Keratinocyte (primary cell): ENCODE results near the gene ART4. TPM values are rescaled to one million over a fixed set of nuclear protein-coding genes. Genes with fewer than 3 reads are reported as not detected.
A peak's percentile ranks its signal among the peaks of the same experiment; 100 is the strongest.

Experiments used
- DNase-seq: peaks from one replicate; pipeline ENCODE4 v3.0.0-alpha.2; 2011; ENCODE audit warnings: low read depth, missing footprints, low spot score
- FAIRE-seq: peaks from 2 replicates; lab custom pipeline; 2011; peaks lifted over from hg19 to GRCh38; lab: Jason Lieb, UNC
- H2AFZ ChIP-seq: 2 replicates; pipeline ENCODE4 v1.6.0; 2012; ENCODE audit warnings: low read length, control low read depth, inconsistent platforms; ENCODE audit not compliant: control insufficient read depth
- H3K27ac ChIP-seq: 2 replicates; pipeline ENCODE4 v1.5.1; 2011; ENCODE audit warnings: low read length; ENCODE audit not compliant: control insufficient read depth, insufficient read depth
- H3K27me3 ChIP-seq: 3 replicates; pipeline ENCODE4 v1.6.0; 2011; ENCODE audit warnings: low read length; ENCODE audit not compliant: control insufficient read depth, insufficient read depth; ENCODE audit errors: extremely low read depth
- H3K36me3 ChIP-seq, 2 experiments: 2 replicates in 1 of 2; 3 replicates in 1 of 2; pipeline ENCODE4 v1.5.1; 2011; ENCODE audit warnings: low read length in 2 of 2, mild to moderate bottlenecking in 1 of 2; ENCODE audit not compliant: control insufficient read depth in 2 of 2, insufficient read depth in 2 of 2; ENCODE audit errors: extremely low read depth in 1 of 2
- H3K4me1 ChIP-seq: 3 replicates; pipeline ENCODE4 v1.5.1; 2011; ENCODE audit warnings: low read length; ENCODE audit not compliant: control insufficient read depth, insufficient read depth; ENCODE audit errors: extremely low read depth
- H3K4me2 ChIP-seq: 3 replicates; pipeline ENCODE4 v1.6.0; 2011; ENCODE audit warnings: low read depth, low read length; ENCODE audit not compliant: control insufficient read depth, insufficient read depth; ENCODE audit errors: extremely low read depth
- H3K4me3 ChIP-seq, 3 experiments: fragments of 200-600 bp in 1 of 3; sonication (generic) in 1 of 3; 2 replicates in 2 of 3; 3 replicates in 1 of 3; pipeline ENCODE4 v1.5.1; 2011 to 2016; ENCODE audit warnings: low read length in 3 of 3, mild to moderate bottlenecking in 3 of 3, control low read depth in 2 of 3, inconsistent platforms in 1 of 3, low read depth in 1 of 3, mixed read lengths in 1 of 3, mixed run types in 1 of 3, moderate library complexity in 1 of 3; ENCODE audit not compliant: control insufficient read depth in 2 of 3, insufficient read depth in 2 of 3; ENCODE audit errors: extremely low read depth in 1 of 3
- H3K79me2 ChIP-seq: 2 replicates; pipeline ENCODE4 v1.6.0; 2012; ENCODE audit warnings: low read length; ENCODE audit not compliant: control insufficient read depth, insufficient read depth
- H3K9ac ChIP-seq: 3 replicates; pipeline ENCODE4 v1.6.0; 2011; ENCODE audit warnings: low read length; ENCODE audit not compliant: control insufficient read depth, insufficient read depth; ENCODE audit errors: extremely low read depth
- H3K9me1 ChIP-seq: 3 replicates; pipeline ENCODE4 v1.6.0; 2011; ENCODE audit warnings: low read length; ENCODE audit not compliant: control insufficient read depth, insufficient read depth; ENCODE audit errors: extremely low read depth
- H3K9me3 ChIP-seq: 2 replicates; pipeline ENCODE4 v1.5.1; 2012; ENCODE audit warnings: low read depth, low read length; ENCODE audit not compliant: control insufficient read depth
- H4K20me1 ChIP-seq: 3 replicates; pipeline ENCODE4 v1.6.0; 2011; ENCODE audit warnings: low read length; ENCODE audit not compliant: control insufficient read depth, insufficient read depth; ENCODE audit errors: extremely low read depth
- EZH2 ChIP-seq: IDR thresholded peaks from one replicate; pipeline ENCODE4 v1.6.1; 2012; ENCODE audit warnings: inconsistent platforms, mild to moderate bottlenecking, low read length, moderate library complexity
- dilution Hi-C: fragments of 300-500 bp; cut with MboI; formaldehyde crosslinking; loops from one replicate; pipeline ENCODE4 v1.7.0; 2020; ENCODE audit warnings: low sequenced_read_pairs; ENCODE audit not compliant: extremely low pct_ligation_motif_present
- polyA plus RNA-seq, 5 experiments: library from polyadenylated mRNA; depleted of rRNA in 3 of 5; stranded (reverse) in 3 of 5; stranded (forward) in 1 of 5; unstranded in 1 of 5; fragments of >200 nt; gene quantifications; 1 replicate in 1 of 5; 2 replicates in 3 of 5; 3 replicates in 1 of 5; pipeline versions ENCODE4 v1.2.1 to v1.2.3, GENCODE V29; 2011 to 2012; ENCODE audit warnings: missing spikeins in 2 of 5, low read depth in 1 of 5, low replicate concordance in 1 of 5
- TF ChIP-seq, protein P1 (sequence below), 3 experiments: IDR thresholded peaks in 1 of 3; conservative IDR thresholded peaks in 1 of 3; optimal IDR thresholded peaks in 1 of 3; 2 replicates in 2 of 3; 3 replicates in 1 of 3; pipeline versions ENCODE3 to v1.5.1; 2011; ENCODE audit warnings: low read length in 3 of 3, mild to moderate bottlenecking in 3 of 3, moderate library complexity in 2 of 3, control low read depth in 1 of 3, inconsistent platforms in 1 of 3; ENCODE audit not compliant: insufficient read depth in 2 of 3; ENCODE audit errors: extremely low read depth in 1 of 3

ART4 gene
- polyA plus RNA-seq, 1 donor (not counting 4 experiments of a cell fraction or from before 2014, with no cell fraction given) = not detected

GRCh38 chr12:14803830-14804160 is 39.5 kb downstream of the ART4 start:
- peaks cover 38% of the 10 kb centered on the region for H3K79me2 ChIP-seq
- H4K20me1 ChIP-seq = no peaks in the 10 kb centered on the region
- H3K9ac ChIP-seq = peak overlapping the region; percentile 94
- peaks cover 9% of the 10 kb centered on the region for H3K4me1 ChIP-seq
- FAIRE-seq = no peak
- H3K9me1 ChIP-seq = no peaks in the 10 kb centered on the region
- H2AFZ ChIP-seq = peak overlapping the region; percentile 82
- H3K27ac ChIP-seq = peak overlapping the region; percentile 96
- dilution Hi-C loops = no loop called here
- no peak for TF ChIP-seq EZH2
- TF ChIP-seq, protein P1, sequence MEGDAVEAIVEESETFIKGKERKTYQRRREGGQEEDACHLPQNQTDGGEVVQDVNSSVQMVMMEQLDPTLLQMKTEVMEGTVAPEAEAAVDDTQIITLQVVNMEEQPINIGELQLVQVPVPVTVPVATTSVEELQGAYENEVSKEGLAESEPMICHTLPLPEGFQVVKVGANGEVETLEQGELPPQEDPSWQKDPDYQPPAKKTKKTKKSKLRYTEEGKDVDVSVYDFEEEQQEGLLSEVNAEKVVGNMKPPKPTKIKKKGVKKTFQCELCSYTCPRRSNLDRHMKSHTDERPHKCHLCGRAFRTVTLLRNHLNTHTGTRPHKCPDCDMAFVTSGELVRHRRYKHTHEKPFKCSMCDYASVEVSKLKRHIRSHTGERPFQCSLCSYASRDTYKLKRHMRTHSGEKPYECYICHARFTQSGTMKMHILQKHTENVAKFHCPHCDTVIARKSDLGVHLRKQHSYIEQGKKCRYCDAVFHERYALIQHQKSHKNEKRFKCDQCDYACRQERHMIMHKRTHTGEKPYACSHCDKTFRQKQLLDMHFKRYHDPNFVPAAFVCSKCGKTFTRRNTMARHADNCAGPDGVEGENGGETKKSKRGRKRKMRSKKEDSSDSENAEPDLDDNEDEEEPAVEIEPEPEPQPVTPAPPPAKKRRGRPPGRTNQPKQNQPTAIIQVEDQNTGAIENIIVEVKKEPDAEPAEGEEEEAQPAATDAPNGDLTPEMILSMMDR (optimal IDR thresholded peaks at IDR 0.05 in 1 of 3, IDR thresholded peaks at IDR 0.05 in 1 of 3, conservative IDR thresholded peaks at IDR 0.05 in 1 of 3; ENCODE audit: extremely low read depth in 1 of 3, insufficient read depth in 2 of 3, low read length in 3 of 3) = no peak
- no peaks in the 10 kb centered on the region for H3K27me3 ChIP-seq
- peak overlapping the region; percentile 80 for H3K4me2 ChIP-seq
- H3K36me3 ChIP-seq = peaks cover 0 to 7% of the 10 kb centered on the region in 2 experiments
- peak overlapping the region; percentile 70 to 92 (median 76) for H3K4me3 ChIP-seq
- no peak for DNase-seq
- no peaks in the 10 kb centered on the region for H3K9me3 ChIP-seq

DNA sequence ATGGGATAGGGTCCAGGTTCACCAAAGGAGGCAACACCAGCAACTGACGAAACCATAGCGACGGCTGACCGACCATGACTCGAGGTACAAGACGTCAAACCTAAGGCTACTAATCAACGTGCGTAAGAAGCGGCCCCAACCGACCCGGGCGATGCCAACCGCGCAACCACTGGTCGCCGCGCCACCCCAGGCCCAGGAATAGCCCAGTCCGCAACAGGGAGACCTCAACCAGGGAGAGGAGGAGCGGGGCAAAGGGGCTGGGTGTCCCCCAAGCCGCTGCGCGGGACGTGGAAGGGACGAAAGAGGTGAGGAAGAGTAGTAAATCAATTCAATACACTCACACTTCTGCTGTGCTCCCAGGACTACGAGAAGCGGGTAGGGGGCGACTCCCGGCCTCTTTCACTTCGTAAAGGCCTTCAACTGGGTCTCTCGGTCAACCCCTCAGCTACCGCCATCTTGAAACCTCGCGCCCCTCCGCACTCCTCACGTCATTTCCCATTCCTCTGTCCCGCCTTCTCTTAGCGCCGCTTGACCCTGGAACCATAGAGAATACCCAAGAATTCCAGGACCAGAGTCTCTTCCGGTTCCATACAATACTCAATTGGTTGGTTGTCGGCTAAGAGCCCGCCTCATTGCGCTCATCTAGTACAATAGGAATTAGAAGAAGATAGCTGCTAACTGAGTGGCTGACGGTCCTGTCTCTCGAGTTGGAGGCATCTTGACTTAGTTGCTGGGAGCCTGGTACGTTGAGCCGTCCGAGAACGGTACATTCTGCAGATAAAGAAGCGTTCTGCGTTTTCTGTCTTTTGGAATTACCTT is 40.1 kb downstream of the ART4 start, which contains the start of the genes C12orf60 and WBP11:
Gene C12orf60 (plus strand): TSS at position 660 of the 819 bp plus-strand sequence. CDS start 19,266 bp downstream, outside the sequence.
Gene WBP11 (minus strand): TSS at position 468 of the 819 bp plus-strand sequence. CDS start 2,095 bp downstream, outside the sequence.
- peaks cover 9% of the 10 kb centered on the region for H3K4me1 ChIP-seq
- peak within 1 kb of the TSS; percentile 87 for H2AFZ ChIP-seq
- no peaks in the 10 kb centered on the region for H3K27me3 ChIP-seq
- H3K27ac ChIP-seq = peak within 1 kb of the TSS; percentile 96
- FAIRE-seq (peak; percentile 95), DNase-seq (peak; percentile 82)
- H3K9ac ChIP-seq = peak within 1 kb of the TSS; percentile 94
- TF ChIP-seq, protein P1 (optimal IDR thresholded peaks at IDR 0.05 in 1 of 3, IDR thresholded peaks at IDR 0.05 in 1 of 3, conservative IDR thresholded peaks at IDR 0.05 in 1 of 3; ENCODE audit: extremely low read depth in 1 of 3, insufficient read depth in 2 of 3, low read length in 3 of 3) = no peak
- no peak for TF ChIP-seq EZH2
- H3K79me2 ChIP-seq = peaks cover 41% of the 10 kb centered on the region
- peaks cover 0 to 12% of the 10 kb centered on the region in 2 experiments for H3K36me3 ChIP-seq
- no peaks in the 10 kb centered on the region for H3K9me3 ChIP-seq
- H3K4me2 ChIP-seq = peak within 1 kb of the TSS; percentile 80
- H4K20me1 ChIP-seq = no peaks in the 10 kb centered on the region
- H3K4me3 ChIP-seq = peak within 1 kb of the TSS; percentile 76 to 92 (median 85)
- dilution Hi-C loops = no loop called here
- no peaks in the 10 kb centered on the region for H3K9me1 ChIP-seq
